Activated naive CD4-positive, alpha-beta T cell treated with Interleukin-2 at 50 U/mL for 16 hours (primary cell): ENCODE data around the gene CACNA2D1.

Experiments
- DNase-seq: peaks from one replicate; pipeline ENCODE4 v3.0.0-alpha.2; 2020

The CACNA2D1 gene

GRCh38 chr7:82211333-82211732 lies 232.2 kb downstream of the CACNA2D1 start:
- no peak for DNase-seq

- DNase-seq = no peak
Measured at GRCh38 chr7:82210416-82211184, 233.0 kb downstream of the CACNA2D1 start.

GRCh38 chr7:82209179-82209747 lies 234.3 kb downstream of the CACNA2D1 start:
- no peak for DNase-seq

- no peak for DNase-seq
Measured at GRCh38 chr7:82204694-82205093, 238.9 kb downstream of the CACNA2D1 start.

GRCh38 chr7:82202965-82203364 lies 240.6 kb downstream of the CACNA2D1 start:
- no peak for DNase-seq

GRCh38 chr7:82202107-82202506 lies 241.5 kb downstream of the CACNA2D1 start:
- DNase-seq = no peak

- no peak for DNase-seq
Measured at GRCh38 chr7:82200601-82201000, 243.0 kb downstream of the CACNA2D1 start.

- DNase-seq = no peak
Measured at GRCh38 chr7:82194016-82194643, 249.4 kb downstream of the CACNA2D1 start.

GRCh38 chr7:82188636-82189035 lies 254.9 kb downstream of the CACNA2D1 start:
- DNase-seq = no peak

GRCh38 chr7:82185443-82185842 lies 258.1 kb downstream of the CACNA2D1 start:
- no peak for DNase-seq

GRCh38 chr7:82183634-82184033 lies 259.9 kb downstream of the CACNA2D1 start:
- DNase-seq = no peak

GRCh38 chr7:82179311-82179710 lies 264.3 kb downstream of the CACNA2D1 start:
- DNase-seq = no peak

- no peak for DNase-seq
Measured at GRCh38 chr7:82175319-82175718, 268.3 kb downstream of the CACNA2D1 start.

- DNase-seq = no peak
Measured at GRCh38 chr7:82173400-82174021, 270.1 kb downstream of the CACNA2D1 start.

GRCh38 chr7:82172881-82173280 lies 270.7 kb downstream of the CACNA2D1 start:
- DNase-seq = no peak

- no peak for DNase-seq
Measured at GRCh38 chr7:82172017-82172416, 271.6 kb downstream of the CACNA2D1 start.

GRCh38 chr7:82167558-82168314 lies 275.8 kb downstream of the CACNA2D1 start:
- no peak for DNase-seq

- no peak for DNase-seq
Measured at GRCh38 chr7:82166260-82167015, 277.1 kb downstream of the CACNA2D1 start.

GRCh38 chr7:82164813-82165212 lies 278.8 kb downstream of the CACNA2D1 start:
- no peak for DNase-seq

- DNase-seq = no peak
Measured at GRCh38 chr7:82164410-82164809, 279.2 kb downstream of the CACNA2D1 start.

GRCh38 chr7:82163586-82163985 lies 280.0 kb downstream of the CACNA2D1 start:
- no peak for DNase-seq

- DNase-seq = no peak
Measured at GRCh38 chr7:82162289-82162688, 281.3 kb downstream of the CACNA2D1 start.
